K562 (cell line): Measurements from ENCODE around the gene ST6GALNAC5. TPM values are rescaled to one million over a fixed set of nuclear protein-coding genes. Genes with fewer than 3 reads are reported as not detected.

Experiments used
- ATAC-seq: fragments of 200-7000 bp; cut with Tn5 transposase; 3 replicates; pipeline ENCODE4 v1.9.1; 2020; ENCODE audit warnings: moderate library complexity
- BruUV-seq: library from RNA; stranded (reverse); fragments of 400-500 nt; replicated peaks from 2 replicates; lab custom pipeline; 2021; lab: Mats Ljungman, UMichigan
- CTCF ChIA-PET: fragments of 300-600 bp; formaldehyde crosslinking; extraction: SDS; loops from one replicate; lab custom pipeline; 2021; ENCODE audit warnings: low intra/inter-chr PET ratio; lab: Yijun Ruan, JAX
- POLR2A ChIA-PET: fragments of 300-600, 350-650 bp; sonication (Branson Sonifier 250); formaldehyde crosslinking; extraction: SDS; loops from one replicate; lab custom pipeline; 2021; ENCODE audit warnings: antibody characterized with exemption, inconsistent platforms; lab: Yijun Ruan, JAX
- DNase-seq, 4 experiments: peaks; one replicate each; pipeline versions ENCODE4 v3.0.0 to v3.0.0-alpha.2; 2011 to 2018; ENCODE audit warnings: low spot score in 3 of 4, mixed read lengths in 3 of 4; ENCODE audit errors: extremely low read depth in 1 of 4
- FAIRE-seq: peaks from 2 replicates; lab custom pipeline; 2011; peaks lifted over from hg19 to GRCh38; lab: Jason Lieb, UNC
- H2AFZ ChIP-seq: 2 replicates; pipeline ENCODE4 v1.6.0; 2011; ENCODE audit warnings: low read depth, low read length, control low read depth, inconsistent platforms
- H3K27ac ChIP-seq: fragments of 200-600 bp; 3 replicates; pipeline ENCODE4 v1.8.0; 2011; ENCODE audit warnings: low read depth, mild to moderate bottlenecking, control low read depth, inconsistent platforms, low read length, moderate library complexity, mixed read lengths; ENCODE audit errors: extremely low read depth
- H3K27me3 ChIP-seq, 2 experiments: fragments of 300-600 bp in 1 of 2; 2 replicates in 1 of 2; 3 replicates in 1 of 2; pipeline versions ENCODE4 v1.6.0 to v1.8.0; 2011; ENCODE audit warnings: inconsistent platforms in 2 of 2, low read length in 2 of 2, mild to moderate bottlenecking in 1 of 2, mixed read lengths in 1 of 2, moderate library complexity in 1 of 2; ENCODE audit not compliant: control insufficient read depth in 2 of 2, insufficient read depth in 2 of 2
- H3K36me3 ChIP-seq: fragments of 300-600 bp; 3 replicates; pipeline ENCODE4 v1.8.0; 2011; ENCODE audit warnings: mild to moderate bottlenecking, low read length, inconsistent platforms; ENCODE audit not compliant: control insufficient read depth, insufficient read depth
- H3K4me1 ChIP-seq, 2 experiments: fragments of 200-600 bp in 1 of 2; replicated peaks in 1 of 2; 2 replicates in 1 of 2; 3 replicates in 1 of 2; pipeline versions ENCODE4 v1.5.1 to v1.8.0; 2011; ENCODE audit warnings: inconsistent platforms in 2 of 2, low read length in 2 of 2, mild to moderate bottlenecking in 1 of 2, mixed read lengths in 1 of 2, moderate library complexity in 1 of 2; ENCODE audit not compliant: control insufficient read depth in 2 of 2, insufficient read depth in 2 of 2
- H3K4me2 ChIP-seq: 2 replicates; pipeline ENCODE4 v1.6.1; 2011; ENCODE audit warnings: low read length, control low read depth, inconsistent platforms, mixed read lengths; ENCODE audit not compliant: insufficient read depth
- H3K4me3 ChIP-seq: fragments of 200-600 bp; sonication (generic), shearing (Covaris generic); 2 replicates; pipeline ENCODE4 v1.5.1; 2016; ENCODE audit warnings: control low read depth, inconsistent platforms
- H3K79me2 ChIP-seq: fragments of 200-600 bp; 3 replicates; pipeline ENCODE4 v1.8.0; 2011; ENCODE audit warnings: low read length, inconsistent platforms; ENCODE audit not compliant: control insufficient read depth, insufficient read depth
- H3K9ac ChIP-seq, 2 experiments: 2 replicates each; pipeline versions ENCODE4 v1.6.0 to v1.6.1; 2011; ENCODE audit warnings: low read depth in 2 of 2, low read length in 2 of 2, control low read depth in 1 of 2, inconsistent platforms in 1 of 2, mild to moderate bottlenecking in 1 of 2, mixed read lengths in 1 of 2; ENCODE audit not compliant: insufficient read depth in 1 of 2
- H3K9me1 ChIP-seq: one replicate; pipeline ENCODE4 v1.6.0; 2011; ENCODE audit warnings: inconsistent platforms, mild to moderate bottlenecking, low read length, moderate library complexity; ENCODE audit not compliant: control insufficient read depth, insufficient read depth
- H3K9me3 ChIP-seq: replicated peaks from 2 replicates; pipeline ENCODE4 v1.5.1; 2011; ENCODE audit warnings: low read depth, low read length, inconsistent platforms; ENCODE audit not compliant: control insufficient read depth, insufficient read depth
- H4K20me1 ChIP-seq: replicated peaks from 2 replicates; pipeline ENCODE4 v1.6.1; 2011; ENCODE audit warnings: low read length, inconsistent platforms, mixed read lengths; ENCODE audit not compliant: control insufficient read depth, insufficient read depth
- GABPB1 ChIP-seq: sonication (generic); formaldehyde crosslinking; IDR thresholded peaks from 2 replicates; pipeline ENCODE4 v1.8.0; 2022; ENCODE audit warnings: mild to moderate bottlenecking, missing genetic modification reagents
- IFI16 ChIP-seq: fragments of 250-450 bp; sonication (Bioruptor Pico); IDR thresholded peaks from 2 replicates; pipeline ENCODE4 v2.1.2; 2022; ENCODE audit warnings: mild to moderate bottlenecking, inconsistent platforms
- KDM1A ChIP-seq, 2 experiments: fragments of 450-650 bp; IDR thresholded peaks; 2 replicates each; pipeline ENCODE4 v1.6.1; 2016; ENCODE audit warnings: mild to moderate bottlenecking in 2 of 2
- MYNN ChIP-seq, 2 experiments: sonication (generic); formaldehyde crosslinking in 1 of 2; IDR thresholded peaks; 2 replicates each; pipeline versions ENCODE4 v1.5.0 to v1.6.1; 2016 to 2020; ENCODE audit warnings: antibody characterized with exemption in 1 of 2, missing genetic modification reagents in 1 of 2
- PTBP1 ChIP-seq: fragments of 200-400 bp; formaldehyde crosslinking; IDR thresholded peaks from 2 replicates; pipeline ENCODE4 v1.6.1; 2017; ENCODE audit warnings: low read depth, low read length
- SP1 ChIP-seq: sonication (generic); formaldehyde crosslinking; IDR thresholded peaks from 2 replicates; pipeline ENCODE4 v1.8.1; 2022; ENCODE audit warnings: mild to moderate bottlenecking, missing genetic modification reagents
- XRCC4 ChIP-seq: IDR thresholded peaks from one replicate; pipeline ENCODE4 v1.6.1; 2011; ENCODE audit not compliant: insufficient read depth, insufficient read length; ENCODE audit errors: extremely low read depth
- ZNF311 ChIP-seq: fragments of 250-450 bp; sonication (Bioruptor Pico); IDR thresholded peaks from 2 replicates; pipeline ENCODE4 v1.4.0; 2020; ENCODE audit warnings: mild to moderate bottlenecking, moderate library complexity
- WGBS: fragments of 100-300 bp; shearing (Covaris generic); methylation state at CpG from one replicate; pipeline ENCODE4 v1.1.6; 2016; ENCODE audit warnings: low coverage, mixed read lengths; ENCODE audit not compliant: insufficient coverage; ENCODE audit errors: missing lambda C conversion rate; 5-methylcytosine and 5-hydroxymethylcytosine counted together
- in situ Hi-C: fragments of 300-500 bp; cut with MboI; formaldehyde crosslinking; loops from 4 replicates; pipeline ENCODE4 v1.15.0; 2018; ENCODE audit warnings: inconsistent platforms, mixed read lengths
- intact Hi-C: fragments of 100-400 bp; cut with micrococcal nuclease; formaldehyde crosslinking; loops from 2 replicates; pipeline ENCODE4 v1.14.2; 2022
- polyA plus RNA-seq, 8 experiments: library from polyadenylated mRNA; depleted of rRNA in 4 of 8; stranded (reverse) in 5 of 8; unstranded in 3 of 8; fragments of >200 nt; fragmentation: Nextera tagmentation in 2 of 8; fragmentation: Illumina TruSeq in 1 of 8; extraction: Ambion mirVana in 2 of 8; extraction: Trizol in 1 of 8; gene quantifications; 2 replicates each; pipeline versions ENCODE4 v1.2.1 to v1.2.3, GENCODE V29; 2011 to 2014; ENCODE audit warnings: inconsistent platforms in 1 of 8, missing spikeins in 1 of 8
- total RNA-seq, 7 experiments: library from RNA; depleted of rRNA in 6 of 7; stranded (reverse); fragments of >200 nt in 6 of 7; fragmentation: Illumina TruSeq in 2 of 7; extraction: Trizol in 2 of 7; gene quantifications; 2 replicates each; pipeline versions ENCODE4 v1.2.1 to v1.2.3, GENCODE V29; 2011 to 2021; ENCODE audit warnings: low replicate concordance in 1 of 7
- TF ChIP-seq, protein P1 (sequence below): fragments of 450-650 bp; IDR thresholded peaks from 2 replicates; pipeline ENCODE4 v1.6.1; 2017; ENCODE audit warnings: antibody characterized with exemption, mild to moderate bottlenecking
- TF ChIP-seq, protein P2 (sequence below): sonication (generic); formaldehyde crosslinking; IDR thresholded peaks from 2 replicates; pipeline ENCODE4 v1.5.0; 2020; ENCODE audit warnings: missing genetic modification reagents
- TF ChIP-seq, protein P3 (sequence below): sonication (generic); formaldehyde crosslinking; IDR thresholded peaks from 2 replicates; pipeline ENCODE4 v1.8.0; 2022; ENCODE audit warnings: mild to moderate bottlenecking, missing genetic modification reagents
- TF ChIP-seq, protein P4 (sequence below): fragments of 450-650 bp; formaldehyde crosslinking; IDR thresholded peaks from 2 replicates; pipeline ENCODE4 v1.4.0; 2020; ENCODE audit warnings: mild to moderate bottlenecking, mixed read lengths

The ST6GALNAC5 gene
- total and polyA plus RNA-seq, 9 of the 15 experiments (the other 6 are each of a cell fraction or from before 2014, with no cell fraction given), result 0.04 to 0.14 TPM; not detected in 7

DNA sequence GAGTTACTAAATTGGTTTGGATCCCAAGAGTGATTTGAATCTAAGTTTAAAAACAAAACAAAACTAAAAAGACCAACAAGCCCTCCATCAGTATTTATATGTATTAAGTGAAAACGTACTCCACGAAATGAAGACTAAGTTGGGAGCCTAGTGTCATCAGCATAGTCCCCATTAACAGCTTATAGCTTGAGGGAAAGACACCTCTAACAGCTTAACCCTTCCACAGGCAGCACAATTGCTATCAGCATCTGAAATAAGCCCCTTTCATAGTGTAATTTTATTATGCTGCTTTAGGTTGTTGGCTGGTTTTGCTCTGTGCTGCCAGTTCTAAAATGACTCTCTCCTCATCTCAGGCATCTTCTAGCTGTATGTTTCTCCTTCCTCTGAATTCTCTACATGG is 25.8 kb upstream of the ST6GALNAC5 start:
- Histone ChIP-seq H3K4me1 (no peaks in the 10 kb centered on the region), H3K36me3 (no peaks in the 10 kb centered on the region), H3K27me3 (no peaks in the 10 kb centered on the region), H3K9me1 (no peaks in the 10 kb centered on the region), H3K79me2 (no peaks in the 10 kb centered on the region), H3K27ac (no peak overlapping the region), H2AFZ (no peak overlapping the region), H3K9ac (no peak overlapping the region), H3K4me2 (no peak overlapping the region), H4K20me1 (no peaks in the 10 kb centered on the region), H3K9me3 (no peaks in the 10 kb centered on the region), H3K4me3 (no peak overlapping the region)
- ChIA-PET POLR2A (no interaction called here), CTCF (no interaction called here)
- in situ Hi-C loops (no loop called here), intact Hi-C loops (no loop called here)
- DNase-seq (no peak), ATAC-seq (no peak), FAIRE-seq (no peak)
- no TSS peak for BruUV-seq
- 0% methylated on average over 2 of the region's 2 CpGs for WGBS
- TF ChIP-seq, protein P1, sequence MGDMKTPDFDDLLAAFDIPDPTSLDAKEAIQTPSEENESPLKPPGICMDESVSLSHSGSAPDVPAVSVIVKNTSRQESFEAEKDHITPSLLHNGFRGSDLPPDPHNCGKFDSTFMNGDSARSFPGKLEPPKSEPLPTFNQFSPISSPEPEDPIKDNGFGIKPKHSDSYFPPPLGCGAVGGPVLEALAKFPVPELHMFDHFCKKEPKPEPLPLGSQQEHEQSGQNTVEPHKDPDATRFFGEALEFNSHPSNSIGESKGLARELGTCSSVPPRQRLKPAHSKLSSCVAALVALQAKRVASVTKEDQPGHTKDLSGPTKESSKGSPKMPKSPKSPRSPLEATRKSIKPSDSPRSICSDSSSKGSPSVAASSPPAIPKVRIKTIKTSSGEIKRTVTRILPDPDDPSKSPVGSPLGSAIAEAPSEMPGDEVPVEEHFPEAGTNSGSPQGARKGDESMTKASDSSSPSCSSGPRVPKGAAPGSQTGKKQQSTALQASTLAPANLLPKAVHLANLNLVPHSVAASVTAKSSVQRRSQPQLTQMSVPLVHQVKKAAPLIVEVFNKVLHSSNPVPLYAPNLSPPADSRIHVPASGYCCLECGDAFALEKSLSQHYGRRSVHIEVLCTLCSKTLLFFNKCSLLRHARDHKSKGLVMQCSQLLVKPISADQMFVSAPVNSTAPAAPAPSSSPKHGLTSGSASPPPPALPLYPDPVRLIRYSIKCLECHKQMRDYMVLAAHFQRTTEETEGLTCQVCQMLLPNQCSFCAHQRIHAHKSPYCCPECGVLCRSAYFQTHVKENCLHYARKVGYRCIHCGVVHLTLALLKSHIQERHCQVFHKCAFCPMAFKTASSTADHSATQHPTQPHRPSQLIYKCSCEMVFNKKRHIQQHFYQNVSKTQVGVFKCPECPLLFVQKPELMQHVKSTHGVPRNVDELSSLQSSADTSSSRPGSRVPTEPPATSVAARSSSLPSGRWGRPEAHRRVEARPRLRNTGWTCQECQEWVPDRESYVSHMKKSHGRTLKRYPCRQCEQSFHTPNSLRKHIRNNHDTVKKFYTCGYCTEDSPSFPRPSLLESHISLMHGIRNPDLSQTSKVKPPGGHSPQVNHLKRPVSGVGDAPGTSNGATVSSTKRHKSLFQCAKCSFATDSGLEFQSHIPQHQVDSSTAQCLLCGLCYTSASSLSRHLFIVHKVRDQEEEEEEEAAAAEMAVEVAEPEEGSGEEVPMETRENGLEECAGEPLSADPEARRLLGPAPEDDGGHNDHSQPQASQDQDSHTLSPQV, result no peak
- TF ChIP-seq, protein P2, sequence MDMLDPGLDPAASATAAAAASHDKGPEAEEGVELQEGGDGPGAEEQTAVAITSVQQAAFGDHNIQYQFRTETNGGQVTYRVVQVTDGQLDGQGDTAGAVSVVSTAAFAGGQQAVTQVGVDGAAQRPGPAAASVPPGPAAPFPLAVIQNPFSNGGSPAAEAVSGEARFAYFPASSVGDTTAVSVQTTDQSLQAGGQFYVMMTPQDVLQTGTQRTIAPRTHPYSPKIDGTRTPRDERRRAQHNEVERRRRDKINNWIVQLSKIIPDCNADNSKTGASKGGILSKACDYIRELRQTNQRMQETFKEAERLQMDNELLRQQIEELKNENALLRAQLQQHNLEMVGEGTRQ (CRISPR knock-in tag), result no peak
- no peak for TF ChIP-seq XRCC4
- TF ChIP-seq GABPB1 (CRISPR knock-in tag), result no peak
- no peak for TF ChIP-seq IFI16
- TF ChIP-seq, protein P3, sequence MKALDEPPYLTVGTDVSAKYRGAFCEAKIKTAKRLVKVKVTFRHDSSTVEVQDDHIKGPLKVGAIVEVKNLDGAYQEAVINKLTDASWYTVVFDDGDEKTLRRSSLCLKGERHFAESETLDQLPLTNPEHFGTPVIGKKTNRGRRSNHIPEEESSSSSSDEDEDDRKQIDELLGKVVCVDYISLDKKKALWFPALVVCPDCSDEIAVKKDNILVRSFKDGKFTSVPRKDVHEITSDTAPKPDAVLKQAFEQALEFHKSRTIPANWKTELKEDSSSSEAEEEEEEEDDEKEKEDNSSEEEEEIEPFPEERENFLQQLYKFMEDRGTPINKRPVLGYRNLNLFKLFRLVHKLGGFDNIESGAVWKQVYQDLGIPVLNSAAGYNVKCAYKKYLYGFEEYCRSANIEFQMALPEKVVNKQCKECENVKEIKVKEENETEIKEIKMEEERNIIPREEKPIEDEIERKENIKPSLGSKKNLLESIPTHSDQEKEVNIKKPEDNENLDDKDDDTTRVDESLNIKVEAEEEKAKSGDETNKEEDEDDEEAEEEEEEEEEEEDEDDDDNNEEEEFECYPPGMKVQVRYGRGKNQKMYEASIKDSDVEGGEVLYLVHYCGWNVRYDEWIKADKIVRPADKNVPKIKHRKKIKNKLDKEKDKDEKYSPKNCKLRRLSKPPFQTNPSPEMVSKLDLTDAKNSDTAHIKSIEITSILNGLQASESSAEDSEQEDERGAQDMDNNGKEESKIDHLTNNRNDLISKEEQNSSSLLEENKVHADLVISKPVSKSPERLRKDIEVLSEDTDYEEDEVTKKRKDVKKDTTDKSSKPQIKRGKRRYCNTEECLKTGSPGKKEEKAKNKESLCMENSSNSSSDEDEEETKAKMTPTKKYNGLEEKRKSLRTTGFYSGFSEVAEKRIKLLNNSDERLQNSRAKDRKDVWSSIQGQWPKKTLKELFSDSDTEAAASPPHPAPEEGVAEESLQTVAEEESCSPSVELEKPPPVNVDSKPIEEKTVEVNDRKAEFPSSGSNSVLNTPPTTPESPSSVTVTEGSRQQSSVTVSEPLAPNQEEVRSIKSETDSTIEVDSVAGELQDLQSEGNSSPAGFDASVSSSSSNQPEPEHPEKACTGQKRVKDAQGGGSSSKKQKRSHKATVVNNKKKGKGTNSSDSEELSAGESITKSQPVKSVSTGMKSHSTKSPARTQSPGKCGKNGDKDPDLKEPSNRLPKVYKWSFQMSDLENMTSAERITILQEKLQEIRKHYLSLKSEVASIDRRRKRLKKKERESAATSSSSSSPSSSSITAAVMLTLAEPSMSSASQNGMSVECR (CRISPR knock-in tag), result no peak
- TF ChIP-seq KDM1A (IDR thresholded peaks at IDR 0.05), result no peak
- no peak for TF ChIP-seq MYNN (IDR thresholded peaks at IDR 0.05)
- no peak for TF ChIP-seq MYNN (CRISPR knock-in tag; IDR thresholded peaks at IDR 0.05)
- no peak for TF ChIP-seq SP1 (CRISPR knock-in tag)
- TF ChIP-seq PTBP1, result no peak
- TF ChIP-seq, protein P4, sequence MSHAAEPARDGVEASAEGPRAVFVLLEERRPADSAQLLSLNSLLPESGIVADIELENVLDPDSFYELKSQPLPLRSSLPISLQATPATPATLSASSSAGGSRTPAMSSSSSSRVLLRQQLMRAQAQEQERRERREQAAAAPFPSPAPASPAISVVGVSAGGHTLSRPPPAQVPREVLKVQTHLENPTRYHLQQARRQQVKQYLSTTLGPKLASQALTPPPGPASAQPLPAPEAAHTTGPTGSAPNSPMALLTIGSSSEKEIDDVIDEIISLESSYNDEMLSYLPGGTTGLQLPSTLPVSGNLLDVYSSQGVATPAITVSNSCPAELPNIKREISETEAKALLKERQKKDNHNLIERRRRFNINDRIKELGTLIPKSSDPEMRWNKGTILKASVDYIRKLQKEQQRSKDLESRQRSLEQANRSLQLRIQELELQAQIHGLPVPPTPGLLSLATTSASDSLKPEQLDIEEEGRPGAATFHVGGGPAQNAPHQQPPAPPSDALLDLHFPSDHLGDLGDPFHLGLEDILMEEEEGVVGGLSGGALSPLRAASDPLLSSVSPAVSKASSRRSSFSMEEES, result no peak
- no peak for TF ChIP-seq ZNF311 (CRISPR knock-in tag)
